Breast epithelium (tissue), 3 donors: ENCODE data around the gene TAT.

Source experiments
- CTCF ChIP-seq, 3 donors: fragments of 450-650 bp; IDR thresholded peaks; one replicate each; pipeline ENCODE4 v1.5.1; 2016 to 2017; ENCODE audit warnings: antibody characterized with exemption in 3 of 3, mild to moderate bottlenecking in 3 of 3, moderate library complexity in 3 of 3
- POLR2AphosphoS5 ChIP-seq, 3 donors: sonication (generic); formaldehyde crosslinking; IDR thresholded peaks; one replicate each; pipeline ENCODE4 v1.6.1; 2017; ENCODE audit warnings: antibody characterized with exemption in 3 of 3

GRCh38 chr16:71576971-71577370 lies at the start of gene TAT:
- no peak for TF ChIP-seq CTCF (IDR thresholded peaks at IDR 0.05)
- TF ChIP-seq POLR2AphosphoS5 (IDR thresholded peaks at IDR 0.05): no peak
